GM19468 (cell line): ENCODE results near the gene NEDD4.
"Not testable (repeated sequence)": the region's sequence is repeated elsewhere in the genome, so short reads cannot be mapped to it uniquely, and the experiment has no call there.

Experiments used
- ATAC-seq: cut with Tn5 transposase; IDR thresholded peaks from one replicate; pipeline ENCODE4 v1.9.1; 2021; ENCODE audit warnings: mild to moderate bottlenecking, moderate library complexity, moderate number of reproducible peaks; ENCODE audit not compliant: unreplicated experiment; ENCODE audit errors: extremely low read depth

NEDD4 gene

GRCh38 chr15:55791551-55792400 lies 201.6 kb downstream of the NEDD4 start:
- no peak for ATAC-seq

- ATAC-seq: no peak
Observed at GRCh38 chr15:55789066-55789660, 204.2 kb downstream of the NEDD4 start.

GRCh38 chr15:55786341-55786740 lies 207.1 kb downstream of the NEDD4 start:
- no peak for ATAC-seq

GRCh38 chr15:55785593-55785992 lies 207.8 kb downstream of the NEDD4 start:
- ATAC-seq: not testable (repeated sequence)

- ATAC-seq: no peak
Observed at GRCh38 chr15:55784286-55784685, 209.1 kb downstream of the NEDD4 start.

- ATAC-seq: no peak
Observed at GRCh38 chr15:55782901-55783300, 210.5 kb downstream of the NEDD4 start.

- no peak for ATAC-seq
Observed at GRCh38 chr15:55780292-55780691, 213.1 kb downstream of the NEDD4 start.

GRCh38 chr15:55778932-55779331 lies 214.5 kb downstream of the NEDD4 start:
- ATAC-seq: no peak
